ENCODE measurements around the gene RCOR2. TPM values are rescaled to one million over a fixed set of nuclear protein-coding genes. Genes with fewer than 3 reads are reported as not detected.
"Not testable (repeated sequence)": the region's sequence is repeated elsewhere in the genome, so short reads cannot be mapped to it uniquely, and the experiment has no call there.

RCOR2 gene
- total RNA-seq (1 to 10 TPM in 1 of 5 donors, under 1 TPM in 1, not detected in 3; 0.58 to 1.1 TPM), polyA plus RNA-seq (1 to 10 TPM in 1 of 3 donors, under 1 TPM in 2; 0.35 to 1.6 (median 0.92) TPM)
- long read RNA-seq, donor 1 = 0 reads
- long read RNA-seq, donor 2, partial matches to known transcripts = 0 of 2 reads
- long read RNA-seq, donor 2, other reads (novel, unspliced or antisense) = 0 of 2 reads
- long read RNA-seq, donor 3 = 0 reads
- long read RNA-seq, donor 4 = 0 reads
- long read RNA-seq, donor 5 = 0 reads
- long read RNA-seq, donor 6 = 0 reads
- long read RNA-seq, donor 7, partial matches to known transcripts = 942 of 942 reads
- long read RNA-seq, donor 7, other reads (novel, unspliced or antisense) = 0 of 942 reads
- long read RNA-seq, donor 8, partial matches to known transcripts = 852 of 853 reads
- long read RNA-seq, donor 8, other reads (novel, unspliced or antisense) = 0 of 853 reads
- long read RNA-seq, donor 9, partial matches to known transcripts = 0 of 1 reads
- long read RNA-seq, donor 9, other reads (novel, unspliced or antisense) = 0 of 1 reads
- long read RNA-seq, donor 10 = 0 reads

GRCh38 chr11:63916837-63917691 lies at the start of gene RCOR2:
TSS of gene RCOR2 (minus strand) at chr11:63917164. CDS start at chr11:63916456, 708 bp downstream.
- WGBS, 5 donors = 0 to 6% (median 1%) methylated on average over 6 to 80 of the region's 85 CpGs

DNA sequence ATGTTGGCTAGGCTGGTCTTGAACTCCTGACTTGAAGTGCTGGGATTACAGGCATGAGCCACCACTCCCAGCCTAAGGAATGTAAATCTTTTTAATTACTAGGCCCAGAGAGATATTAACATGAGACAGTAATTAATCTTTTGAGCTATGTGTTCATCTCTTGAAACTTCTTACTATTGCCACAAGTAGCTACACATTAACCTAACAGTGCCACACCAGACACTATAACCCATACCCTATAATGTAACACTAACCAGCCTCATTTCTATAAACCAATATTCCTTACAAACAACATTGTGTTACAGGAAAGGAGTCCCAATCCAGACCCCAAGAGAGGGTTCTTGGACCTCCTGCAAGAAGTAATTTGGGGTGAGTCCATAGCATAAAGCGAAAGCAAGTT lies 49.5 kb upstream of the RCOR2 start:
- Histone ChIP-seq H3K9me3 (no peaks in the 10 kb centered on the region), H3K4me1 (peaks cover 0 to 8% (median 0%) of the 10 kb centered on the region in 4 donors), H3K36me3 (no peaks in the 10 kb centered on the region), H3K27me3 (peaks cover 0 to 11% (median 4%) of the 10 kb centered on the region in 3 donors), H3K4me3 (no peak overlapping the region), H3K27ac (no peak overlapping the region)
- intact Hi-C loops (cut with DNase I; ENCODE audit: low total_unique reads) = no loop called here
- WGBS, 5 donors = 96 to 100% (median 100%) methylated on average over 1 of the region's 1 CpG
- TF ChIP-seq POLR2A (IDR thresholded peaks at IDR 0.05) (no peak), EP300 (IDR thresholded peaks at IDR 0.05) (no peak), POLR2AphosphoS5 (IDR thresholded peaks at IDR 0.05) (no peak)
- TF ChIP-seq, protein P1, sequence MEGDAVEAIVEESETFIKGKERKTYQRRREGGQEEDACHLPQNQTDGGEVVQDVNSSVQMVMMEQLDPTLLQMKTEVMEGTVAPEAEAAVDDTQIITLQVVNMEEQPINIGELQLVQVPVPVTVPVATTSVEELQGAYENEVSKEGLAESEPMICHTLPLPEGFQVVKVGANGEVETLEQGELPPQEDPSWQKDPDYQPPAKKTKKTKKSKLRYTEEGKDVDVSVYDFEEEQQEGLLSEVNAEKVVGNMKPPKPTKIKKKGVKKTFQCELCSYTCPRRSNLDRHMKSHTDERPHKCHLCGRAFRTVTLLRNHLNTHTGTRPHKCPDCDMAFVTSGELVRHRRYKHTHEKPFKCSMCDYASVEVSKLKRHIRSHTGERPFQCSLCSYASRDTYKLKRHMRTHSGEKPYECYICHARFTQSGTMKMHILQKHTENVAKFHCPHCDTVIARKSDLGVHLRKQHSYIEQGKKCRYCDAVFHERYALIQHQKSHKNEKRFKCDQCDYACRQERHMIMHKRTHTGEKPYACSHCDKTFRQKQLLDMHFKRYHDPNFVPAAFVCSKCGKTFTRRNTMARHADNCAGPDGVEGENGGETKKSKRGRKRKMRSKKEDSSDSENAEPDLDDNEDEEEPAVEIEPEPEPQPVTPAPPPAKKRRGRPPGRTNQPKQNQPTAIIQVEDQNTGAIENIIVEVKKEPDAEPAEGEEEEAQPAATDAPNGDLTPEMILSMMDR (IDR thresholded peaks at IDR 0.05) = no peak
- DNase-seq = no peak

More at GRCh38 chr11:63916837-63917691, at the start of gene RCOR2:
- intact Hi-C loops (cut with DNase I; ENCODE audit: low total_unique reads) = no loop called here
- Histone ChIP-seq H3K4me3 (peak within 1 kb of the TSS; percentile 50 to 56 (median 52)), H3K4me1 (peaks cover 51 to 59% (median 58%) of the 10 kb centered on the region in 4 donors), H3K27me3 (peaks cover 0 to 32% (median 0%) of the 10 kb centered on the region in 3 donors), H3K36me3 (peaks cover 0 to 2% (median 0%) of the 10 kb centered on the region in 4 donors), H3K27ac (peak within 1 kb of the TSS; percentile 62 to 85 (median 81)), H3K9me3 (no peaks in the 10 kb centered on the region)
- TF ChIP-seq POLR2AphosphoS5 (IDR thresholded peaks at IDR 0.05) = peak in 2 of 3 donors; percentile 71 to 79
- TF ChIP-seq EP300 (IDR thresholded peaks at IDR 0.05) = no peak
- TF ChIP-seq POLR2A (IDR thresholded peaks at IDR 0.05) = no peak
- DNase-seq = peak; percentile 77 to 95

- H3K27me3 ChIP-seq; H3K27ac ChIP-seq; H3K36me3 ChIP-seq; H3K4me3 ChIP-seq; intact Hi-C loops (cut with DNase I; ENCODE audit: low total_unique reads); DNase-seq; H3K9me3 ChIP-seq: not testable (repeated sequence)
- 89 to 97% (median 93%) methylated on average over 4 of the region's 4 CpGs for WGBS, 5 donors
- peaks cover 0 to 11% (median 0%) of the 10 kb centered on the region in 4 donors for H3K4me1 ChIP-seq
Observed at GRCh38 chr11:63963895-63964294, 46.9 kb upstream of the RCOR2 start.

- WGBS, 5 donors = 20 to 29% (median 27%) methylated on average over 9 to 19 of the region's 19 CpGs
- intact Hi-C loops (cut with DNase I; ENCODE audit: low total_unique reads) = no loop called here
- Histone ChIP-seq H3K27me3 (peaks cover 0 to 5% (median 0%) of the 10 kb centered on the region in 3 donors), H3K4me3 (no peak overlapping the region), H3K36me3 (peaks cover 0 to 8% (median 0%) of the 10 kb centered on the region in 4 donors), H3K27ac (no peak overlapping the region), H3K4me1 (peaks cover 0 to 11% (median 0%) of the 10 kb centered on the region in 4 donors), H3K9me3 (no peaks in the 10 kb centered on the region)
- no peak for TF ChIP-seq EP300 (IDR thresholded peaks at IDR 0.05)
- no peak for TF ChIP-seq POLR2A (IDR thresholded peaks at IDR 0.05)
- TF ChIP-seq POLR2AphosphoS5 (IDR thresholded peaks at IDR 0.05) = no peak
- TF ChIP-seq, protein P1 (IDR thresholded peaks at IDR 0.05) = no peak
- peak; percentile 30 to 85 for DNase-seq
Observed at GRCh38 chr11:63961608-63962412, 44.8 kb upstream of the RCOR2 start.
